GM12878 (cell line): Measurements from ENCODE around the gene NAALAD2.

ENCODE experiments used
- BCL11A ChIP-seq: IDR thresholded peaks from 2 replicates; pipeline ENCODE4 v1.6.1; 2011; ENCODE audit warnings: low read depth, low read length
- CEBPB ChIP-seq, 2 experiments: fragments of 150-350 bp in 1 of 2; IDR thresholded peaks; 2 replicates each; pipeline ENCODE4 v1.6.1; 2012 to 2014; ENCODE audit warnings: low read depth in 2 of 2, low read length in 2 of 2, borderline replicate concordance in 1 of 2, inconsistent platforms in 1 of 2
- CTCF ChIP-seq, 3 experiments: IDR thresholded peaks in 2 of 3; conservative IDR thresholded peaks in 1 of 3; 2 replicates each; pipeline ENCODE4 v1.5.1; 2011; ENCODE audit warnings: low read depth in 3 of 3, low read length in 3 of 3, mild to moderate bottlenecking in 3 of 3, control low read depth in 2 of 3, moderate library complexity in 2 of 3, inconsistent platforms in 1 of 3, mixed read lengths in 1 of 3; ENCODE audit not compliant: control insufficient read depth in 2 of 3, insufficient read depth in 1 of 3; ENCODE audit errors: extremely low read depth in 1 of 3
- EP300 ChIP-seq, 2 experiments: fragments of 150-350 bp in 1 of 2; IDR thresholded peaks; 2 replicates each; pipeline ENCODE4 v1.6.1; 2011 to 2012; ENCODE audit warnings: low read depth in 2 of 2, low read length in 2 of 2, borderline replicate concordance in 1 of 2, improper control_type of control experiment in 1 of 2, inconsistent platforms in 1 of 2; ENCODE audit not compliant: control insufficient read depth in 1 of 2
- NBN ChIP-seq: fragments of 450-650 bp; IDR thresholded peaks from 2 replicates; pipeline ENCODE4 v1.6.1; 2016
- POLR2A ChIP-seq: IDR thresholded peaks from 2 replicates; pipeline ENCODE4 v1.6.1; 2011; ENCODE audit warnings: low read depth, mild to moderate bottlenecking, low read length
- TCF12 ChIP-seq: IDR thresholded peaks from 2 replicates; pipeline ENCODE4 v1.6.1; 2011; ENCODE audit warnings: low read depth, mild to moderate bottlenecking, low read length
- TF ChIP-seq, protein P1 (sequence below): IDR thresholded peaks from 2 replicates; pipeline ENCODE4 v1.6.1; 2011; ENCODE audit warnings: borderline replicate concordance, low read depth, mild to moderate bottlenecking, moderate library complexity, low read length; ENCODE audit not compliant: insufficient read depth, poor library complexity, severe bottlenecking
- TF ChIP-seq, protein P2 (sequence below): IDR thresholded peaks from 2 replicates; pipeline ENCODE4 v1.6.1; 2012; ENCODE audit warnings: improper control_type of control experiment, low read depth, low read length; ENCODE audit not compliant: insufficient replicate concordance

DNA sequence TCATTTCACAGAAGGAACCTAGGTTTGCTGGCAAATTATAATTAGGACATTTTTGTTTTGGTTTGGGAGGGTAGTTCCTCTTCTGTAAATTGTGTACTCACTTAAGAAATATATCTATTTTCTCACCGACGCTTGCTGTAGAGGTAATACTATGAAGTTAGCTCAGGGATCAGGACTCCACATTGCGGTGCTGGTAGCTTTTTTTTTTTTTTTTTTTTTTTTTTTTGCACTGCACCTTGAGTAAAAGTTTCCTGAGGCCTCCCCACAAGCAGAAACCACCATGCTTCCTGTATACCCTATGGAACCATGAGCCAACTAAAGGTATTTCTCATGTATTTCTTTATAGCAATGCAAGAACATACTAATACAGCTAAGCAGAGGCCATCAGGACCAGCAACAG is 34.0 kb upstream of the NAALAD2 start:
- no peak for TF ChIP-seq EP300 (IDR thresholded peaks at IDR 0.05; ENCODE audit: borderline replicate concordance in 1 of 2, control insufficient read depth in 1 of 2, low read depth in 2 of 2, low read length in 2 of 2)
- TF ChIP-seq, protein P1, sequence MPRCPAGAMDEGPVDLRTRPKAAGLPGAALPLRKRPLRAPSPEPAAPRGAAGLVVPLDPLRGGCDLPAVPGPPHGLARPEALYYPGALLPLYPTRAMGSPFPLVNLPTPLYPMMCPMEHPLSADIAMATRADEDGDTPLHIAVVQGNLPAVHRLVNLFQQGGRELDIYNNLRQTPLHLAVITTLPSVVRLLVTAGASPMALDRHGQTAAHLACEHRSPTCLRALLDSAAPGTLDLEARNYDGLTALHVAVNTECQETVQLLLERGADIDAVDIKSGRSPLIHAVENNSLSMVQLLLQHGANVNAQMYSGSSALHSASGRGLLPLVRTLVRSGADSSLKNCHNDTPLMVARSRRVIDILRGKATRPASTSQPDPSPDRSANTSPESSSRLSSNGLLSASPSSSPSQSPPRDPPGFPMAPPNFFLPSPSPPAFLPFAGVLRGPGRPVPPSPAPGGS: no peak
- no peak for TF ChIP-seq CTCF (IDR thresholded peaks at IDR 0.05 in 2 of 3, conservative IDR thresholded peaks at IDR 0.05 in 1 of 3; ENCODE audit: control insufficient read depth in 2 of 3, extremely low read depth in 1 of 3, insufficient read depth in 1 of 3, low read depth in 3 of 3, low read length in 3 of 3)
- no peak for TF ChIP-seq TCF12
- TF ChIP-seq POLR2A: no peak
- no peak for TF ChIP-seq NBN
- no peak for TF ChIP-seq CEBPB (IDR thresholded peaks at IDR 0.05; ENCODE audit: borderline replicate concordance in 1 of 2, low read depth in 2 of 2, low read length in 2 of 2)
- TF ChIP-seq BCL11A: no peak
- TF ChIP-seq, protein P2, sequence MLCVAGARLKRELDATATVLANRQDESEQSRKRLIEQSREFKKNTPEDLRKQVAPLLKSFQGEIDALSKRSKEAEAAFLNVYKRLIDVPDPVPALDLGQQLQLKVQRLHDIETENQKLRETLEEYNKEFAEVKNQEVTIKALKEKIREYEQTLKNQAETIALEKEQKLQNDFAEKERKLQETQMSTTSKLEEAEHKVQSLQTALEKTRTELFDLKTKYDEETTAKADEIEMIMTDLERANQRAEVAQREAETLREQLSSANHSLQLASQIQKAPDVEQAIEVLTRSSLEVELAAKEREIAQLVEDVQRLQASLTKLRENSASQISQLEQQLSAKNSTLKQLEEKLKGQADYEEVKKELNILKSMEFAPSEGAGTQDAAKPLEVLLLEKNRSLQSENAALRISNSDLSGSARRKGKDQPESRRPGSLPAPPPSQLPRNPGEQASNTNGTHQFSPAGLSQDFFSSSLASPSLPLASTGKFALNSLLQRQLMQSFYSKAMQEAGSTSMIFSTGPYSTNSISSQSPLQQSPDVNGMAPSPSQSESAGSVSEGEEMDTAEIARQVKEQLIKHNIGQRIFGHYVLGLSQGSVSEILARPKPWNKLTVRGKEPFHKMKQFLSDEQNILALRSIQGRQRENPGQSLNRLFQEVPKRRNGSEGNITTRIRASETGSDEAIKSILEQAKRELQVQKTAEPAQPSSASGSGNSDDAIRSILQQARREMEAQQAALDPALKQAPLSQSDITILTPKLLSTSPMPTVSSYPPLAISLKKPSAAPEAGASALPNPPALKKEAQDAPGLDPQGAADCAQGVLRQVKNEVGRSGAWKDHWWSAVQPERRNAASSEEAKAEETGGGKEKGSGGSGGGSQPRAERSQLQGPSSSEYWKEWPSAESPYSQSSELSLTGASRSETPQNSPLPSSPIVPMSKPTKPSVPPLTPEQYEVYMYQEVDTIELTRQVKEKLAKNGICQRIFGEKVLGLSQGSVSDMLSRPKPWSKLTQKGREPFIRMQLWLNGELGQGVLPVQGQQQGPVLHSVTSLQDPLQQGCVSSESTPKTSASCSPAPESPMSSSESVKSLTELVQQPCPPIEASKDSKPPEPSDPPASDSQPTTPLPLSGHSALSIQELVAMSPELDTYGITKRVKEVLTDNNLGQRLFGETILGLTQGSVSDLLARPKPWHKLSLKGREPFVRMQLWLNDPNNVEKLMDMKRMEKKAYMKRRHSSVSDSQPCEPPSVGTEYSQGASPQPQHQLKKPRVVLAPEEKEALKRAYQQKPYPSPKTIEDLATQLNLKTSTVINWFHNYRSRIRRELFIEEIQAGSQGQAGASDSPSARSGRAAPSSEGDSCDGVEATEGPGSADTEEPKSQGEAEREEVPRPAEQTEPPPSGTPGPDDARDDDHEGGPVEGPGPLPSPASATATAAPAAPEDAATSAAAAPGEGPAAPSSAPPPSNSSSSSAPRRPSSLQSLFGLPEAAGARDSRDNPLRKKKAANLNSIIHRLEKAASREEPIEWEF: no peak
